ENCODE data around the gene PBX1.

GRCh38 chr1:164637461-164638375 is 78.7 kb downstream of the PBX1 start:
- TF ChIP-seq CTCF (IDR thresholded peaks at IDR 0.05) (no peak), POLR2AphosphoS5 (IDR thresholded peaks at IDR 0.05) (no peak)
